ENCODE data around the gene FAM24B.

GRCh38 chr10:122845783-122846332, 33.5 kb downstream of the FAM24B start, which contains the start of gene CUZD1:
- TF ChIP-seq POLR2AphosphoS5 (IDR thresholded peaks at IDR 0.05; ENCODE audit: low read depth, low read length) (no peak), TAF1 (IDR thresholded peaks at IDR 0.05; ENCODE audit: low read depth, low read length) (no peak), POLR2A (IDR thresholded peaks at IDR 0.05; ENCODE audit: low read depth, low read length) (no peak), SPI1 (IDR thresholded peaks at IDR 0.05; ENCODE audit: low read depth, low read length) (no peak), PAX5 (IDR thresholded peaks at IDR 0.05; ENCODE audit: insufficient read depth, low read length, severe bottlenecking) (no peak)
